ENCODE measurements around the gene LONP1. TPM values are rescaled to one million over a fixed set of nuclear protein-coding genes. Genes with fewer than 3 reads are reported as not detected.
A peak's percentile ranks its signal among the peaks of the same experiment; 100 is the strongest.

The LONP1 gene
- total and polyA plus RNA-seq, 2 experiments from 2014 or later = 77.5 to 119 TPM

- peak overlapping the region; percentile 78 for H2AFZ ChIP-seq
- peaks cover 15% of the 10 kb centered on the region for H3K79me2 ChIP-seq (ENCODE audit: insufficient read depth)
- H3F3A ChIP-seq (ENCODE audit: insufficient read depth) = no peaks in the 10 kb centered on the region
- in situ Hi-C loops (cut with MboI) = no loop called here
- no peak for TF ChIP-seq EZH2 (IDR thresholded peaks at IDR 0.05; ENCODE audit: insufficient read depth, poor library complexity, severe bottlenecking)
- TF ChIP-seq EZH2phosphoT487 (IDR thresholded peaks at IDR 0.05; ENCODE audit: insufficient read depth, low read depth) = no peak
- peak; percentile 67 for DNase-seq
- 0 to 2% methylated on average over 21 to 22 of the region's 23 CpGs for WGBS, 2 experiments (ENCODE audit: low coverage in 1 of 2, low lambda C conversion rate in 2 of 2, missing lambda C conversion rate in 2 of 2)
- no peaks in the 10 kb centered on the region for H3K36me3 ChIP-seq (ENCODE audit: low read depth)
- H3K27ac ChIP-seq = peak overlapping the region; percentile 53
- no peaks in the 10 kb centered on the region for H3K9me3 ChIP-seq (ENCODE audit: low read depth)
- H3K9ac ChIP-seq = peak overlapping the region; percentile 90
- no peaks in the 10 kb centered on the region for H4K20me1 ChIP-seq (ENCODE audit: insufficient read depth)
- no peaks in the 10 kb centered on the region for H3K9me2 ChIP-seq (ENCODE audit: insufficient read depth)
- H3K4me3 ChIP-seq = peak overlapping the region; percentile 92
- peak overlapping the region; percentile 85 for H3K4me2 ChIP-seq (ENCODE audit: unreplicated experiment)
- no peaks in the 10 kb centered on the region for H3K27me3 ChIP-seq (replicated peaks; ENCODE audit: insufficient read depth)
- no peaks in the 10 kb centered on the region for H3K4me1 ChIP-seq (ENCODE audit: insufficient read depth)
These were observed 39.9 kb downstream of the LONP1 start for GRCh38 chr19:5680084-5680436.

DNA sequence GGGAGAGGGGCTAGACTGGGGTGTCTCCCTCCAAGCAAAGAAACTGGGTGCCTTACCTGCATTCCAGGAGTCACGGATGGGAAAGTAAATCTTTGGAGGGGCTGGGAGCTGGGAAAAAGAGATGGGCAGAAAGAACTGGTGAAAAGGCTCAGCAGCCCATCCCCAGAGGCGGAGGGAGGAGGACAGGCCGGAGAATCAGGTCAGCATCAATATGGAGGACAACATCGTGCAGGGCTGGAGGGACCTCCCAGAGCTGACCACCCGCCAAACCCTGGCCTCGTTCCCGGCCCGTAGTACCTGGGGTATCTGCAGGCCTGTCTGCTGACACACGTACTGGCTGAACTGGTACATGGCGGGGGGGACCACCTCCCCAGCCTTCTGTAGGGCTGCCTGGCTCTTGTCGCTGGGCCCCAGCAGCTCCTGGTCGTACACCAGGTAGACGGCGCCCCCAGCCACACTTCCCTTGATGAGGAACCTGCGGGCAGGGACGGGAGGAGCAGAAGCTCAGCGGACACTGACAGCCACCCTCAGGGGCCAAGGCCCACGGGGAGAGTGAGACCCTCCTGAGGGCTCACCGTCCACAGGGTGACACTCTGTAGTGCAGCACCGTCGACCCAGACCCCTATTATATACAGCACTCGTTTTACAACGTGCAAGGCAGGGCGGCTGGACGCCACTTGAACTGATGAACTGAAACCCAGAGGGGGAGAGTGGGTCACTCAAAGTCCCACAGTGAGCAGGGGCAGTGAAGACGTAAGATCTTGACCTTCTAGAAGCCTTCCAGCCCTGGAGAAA, 40.5 kb downstream of the LONP1 start:
- peaks cover 15% of the 10 kb centered on the region for H3K79me2 ChIP-seq (ENCODE audit: insufficient read depth)
- no peaks in the 10 kb centered on the region for H3K36me3 ChIP-seq (ENCODE audit: low read depth)
- no peaks in the 10 kb centered on the region for H3K4me1 ChIP-seq (ENCODE audit: insufficient read depth)
- no peaks in the 10 kb centered on the region for H4K20me1 ChIP-seq (ENCODE audit: insufficient read depth)
- peak overlapping the region; percentile 85 for H3K4me2 ChIP-seq (ENCODE audit: unreplicated experiment)
- no peaks in the 10 kb centered on the region for H3K9me3 ChIP-seq (ENCODE audit: low read depth)
- TF ChIP-seq EZH2phosphoT487 (IDR thresholded peaks at IDR 0.05; ENCODE audit: insufficient read depth, low read depth) (no peak), EZH2 (IDR thresholded peaks at IDR 0.05; ENCODE audit: insufficient read depth, poor library complexity, severe bottlenecking) (no peak)
- in situ Hi-C loops (cut with MboI) = no loop called here
- H3K9me2 ChIP-seq (ENCODE audit: insufficient read depth) = no peaks in the 10 kb centered on the region
- 28 to 30% methylated on average over 26 of the region's 26 CpGs for WGBS, 2 experiments (ENCODE audit: low coverage in 1 of 2, low lambda C conversion rate in 2 of 2, missing lambda C conversion rate in 2 of 2)
- H2AFZ ChIP-seq = peak overlapping the region; percentile 78
- H3F3A ChIP-seq (ENCODE audit: insufficient read depth) = no peaks in the 10 kb centered on the region
- no peaks in the 10 kb centered on the region for H3K27me3 ChIP-seq (replicated peaks; ENCODE audit: insufficient read depth)
- H3K27ac ChIP-seq = peak overlapping the region; percentile 53; the same call in 1 of the 2 replicates
- H3K9ac ChIP-seq = peak overlapping the region; percentile 90
- DNase-seq = no peak
- H3K4me3 ChIP-seq = peak overlapping the region; percentile 92

DNA sequence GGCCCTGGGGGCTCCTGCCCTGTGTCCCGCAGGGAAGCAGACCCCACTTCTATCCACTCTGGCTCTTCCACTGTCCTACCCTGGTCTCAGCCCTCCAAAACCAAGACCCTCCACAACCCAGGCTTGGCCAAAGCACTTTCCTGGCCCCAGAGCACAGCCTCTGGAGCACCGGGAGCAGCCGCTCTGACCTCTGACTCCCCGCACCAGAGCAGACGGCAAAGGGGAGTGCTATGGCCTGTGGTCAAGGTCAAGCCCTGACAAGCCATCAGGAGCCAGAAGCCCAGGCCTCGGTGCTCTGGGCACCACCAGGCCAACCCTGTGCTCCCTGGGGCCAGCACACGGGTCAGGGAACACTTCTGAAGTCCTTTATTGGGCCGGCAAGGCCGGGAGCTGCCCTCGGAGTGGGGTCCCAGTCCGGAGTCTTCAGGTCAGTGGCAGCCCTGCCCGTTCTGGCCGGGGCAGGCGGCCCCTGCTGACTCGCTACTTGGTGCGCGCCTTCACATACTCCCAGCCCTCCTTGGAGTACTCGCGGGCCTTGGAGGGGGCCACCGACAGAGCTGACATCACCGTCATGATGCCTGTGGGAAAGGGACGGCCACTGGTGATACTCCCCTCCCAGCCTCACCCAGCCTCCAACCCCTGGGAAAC, 41.8 kb downstream of the LONP1 start:
- in situ Hi-C loops (cut with MboI) = no loop called here
- no peaks in the 10 kb centered on the region for H3K27me3 ChIP-seq (replicated peaks; ENCODE audit: insufficient read depth)
- H3K9me3 ChIP-seq (ENCODE audit: low read depth) = no peaks in the 10 kb centered on the region

DNA sequence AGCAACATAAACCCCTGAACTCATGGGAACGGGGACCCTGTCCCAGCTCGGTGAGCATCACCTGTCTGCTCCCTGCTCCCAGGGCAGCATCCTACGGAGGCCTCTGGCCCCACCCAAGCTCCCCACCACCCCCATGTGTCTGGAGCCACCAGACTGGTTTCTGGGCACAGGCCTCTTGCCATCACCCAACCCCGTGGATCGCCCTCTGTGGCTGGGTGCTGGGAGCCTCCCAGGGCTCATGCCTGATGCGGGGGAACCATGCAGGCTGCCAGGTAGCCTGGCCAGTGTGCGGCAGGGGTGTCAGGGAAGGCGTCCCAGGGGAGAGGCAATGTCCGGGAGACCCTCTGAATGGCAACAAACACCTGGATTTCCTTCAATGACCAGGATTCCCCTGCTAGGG, 42.4 kb downstream of the LONP1 start:
- DNase-seq = no peak
- Histone ChIP-seq H3K79me2 (ENCODE audit: insufficient read depth) (peaks cover 15% of the 10 kb centered on the region), H4K20me1 (ENCODE audit: insufficient read depth) (no peaks in the 10 kb centered on the region), H3K36me3 (ENCODE audit: low read depth) (no peaks in the 10 kb centered on the region), H2AFZ (no peak overlapping the region), H3K4me1 (ENCODE audit: insufficient read depth) (no peaks in the 10 kb centered on the region), H3F3A (ENCODE audit: insufficient read depth) (no peaks in the 10 kb centered on the region), H3K9ac (no peak overlapping the region), H3K9me3 (ENCODE audit: low read depth) (no peaks in the 10 kb centered on the region), H3K9me2 (ENCODE audit: insufficient read depth) (no peaks in the 10 kb centered on the region), H3K4me3 (no peak overlapping the region), H3K27ac (no peak overlapping the region), H3K4me2 (ENCODE audit: unreplicated experiment) (no peak overlapping the region), H3K27me3 (replicated peaks; ENCODE audit: insufficient read depth) (no peaks in the 10 kb centered on the region)
- TF ChIP-seq EZH2phosphoT487 (IDR thresholded peaks at IDR 0.05; ENCODE audit: insufficient read depth, low read depth) (no peak), EZH2 (IDR thresholded peaks at IDR 0.05; ENCODE audit: insufficient read depth, poor library complexity, severe bottlenecking) (no peak)
- in situ Hi-C loops (cut with MboI) = no loop called here
- 86 to 94% methylated on average over 6 to 9 of the region's 9 CpGs for WGBS, 2 experiments (ENCODE audit: low coverage in 1 of 2, low lambda C conversion rate in 2 of 2, missing lambda C conversion rate in 2 of 2)

More for the DNA sequence above, 41.8 kb downstream of the LONP1 start:
- Histone ChIP-seq H2AFZ (no peak overlapping the region), H3K4me3 (no peak overlapping the region), H3K9me2 (ENCODE audit: insufficient read depth) (no peaks in the 10 kb centered on the region), H3K36me3 (ENCODE audit: low read depth) (no peaks in the 10 kb centered on the region), H3K9ac (no peak overlapping the region), H3F3A (ENCODE audit: insufficient read depth) (no peaks in the 10 kb centered on the region), H3K4me1 (ENCODE audit: insufficient read depth) (no peaks in the 10 kb centered on the region), H4K20me1 (ENCODE audit: insufficient read depth) (no peaks in the 10 kb centered on the region), H3K79me2 (ENCODE audit: insufficient read depth) (peaks cover 15% of the 10 kb centered on the region), H3K27ac (no peak overlapping the region), H3K4me2 (ENCODE audit: unreplicated experiment) (no peak overlapping the region)
- TF ChIP-seq EZH2 (IDR thresholded peaks at IDR 0.05; ENCODE audit: insufficient read depth, poor library complexity, severe bottlenecking) (no peak), EZH2phosphoT487 (IDR thresholded peaks at IDR 0.05; ENCODE audit: insufficient read depth, low read depth) (no peak)
- DNase-seq = no peak
- 97 to 98% methylated on average over 14 to 22 of the region's 22 CpGs for WGBS, 2 experiments (ENCODE audit: low coverage in 1 of 2, low lambda C conversion rate in 2 of 2, missing lambda C conversion rate in 2 of 2)

Data from GM23248 (cell line).